ENCODE measurements around the gene ESR2. TPM values are rescaled to one million over a fixed set of nuclear protein-coding genes. Genes with fewer than 3 reads are reported as not detected.

Gene ESR2
- total and polyA plus RNA-seq, 2 experiments from 2014 or later = 0.50 to 0.86 TPM

GRCh38 chr14:64202716-64203115 lies 91.5 kb downstream of the ESR2 start:
- Histone ChIP-seq H3K9me3 (ENCODE audit: low read depth) (no peaks in the 10 kb centered on the region), H3K27ac (no peak overlapping the region), H3K4me1 (ENCODE audit: low read depth) (peaks cover 38% of the 10 kb centered on the region), H3K4me3 (no peak overlapping the region), H3K36me3 (no peaks in the 10 kb centered on the region), H3K27me3 (no peaks in the 10 kb centered on the region)
- TF ChIP-seq, protein P1, sequence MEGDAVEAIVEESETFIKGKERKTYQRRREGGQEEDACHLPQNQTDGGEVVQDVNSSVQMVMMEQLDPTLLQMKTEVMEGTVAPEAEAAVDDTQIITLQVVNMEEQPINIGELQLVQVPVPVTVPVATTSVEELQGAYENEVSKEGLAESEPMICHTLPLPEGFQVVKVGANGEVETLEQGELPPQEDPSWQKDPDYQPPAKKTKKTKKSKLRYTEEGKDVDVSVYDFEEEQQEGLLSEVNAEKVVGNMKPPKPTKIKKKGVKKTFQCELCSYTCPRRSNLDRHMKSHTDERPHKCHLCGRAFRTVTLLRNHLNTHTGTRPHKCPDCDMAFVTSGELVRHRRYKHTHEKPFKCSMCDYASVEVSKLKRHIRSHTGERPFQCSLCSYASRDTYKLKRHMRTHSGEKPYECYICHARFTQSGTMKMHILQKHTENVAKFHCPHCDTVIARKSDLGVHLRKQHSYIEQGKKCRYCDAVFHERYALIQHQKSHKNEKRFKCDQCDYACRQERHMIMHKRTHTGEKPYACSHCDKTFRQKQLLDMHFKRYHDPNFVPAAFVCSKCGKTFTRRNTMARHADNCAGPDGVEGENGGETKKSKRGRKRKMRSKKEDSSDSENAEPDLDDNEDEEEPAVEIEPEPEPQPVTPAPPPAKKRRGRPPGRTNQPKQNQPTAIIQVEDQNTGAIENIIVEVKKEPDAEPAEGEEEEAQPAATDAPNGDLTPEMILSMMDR (IDR thresholded peaks at IDR 0.05; ENCODE audit: low read depth, low read length) = no peak
- DNase-seq (ENCODE audit: low read depth in 1 of 2, low spot score in 1 of 2) = no peak

DNA sequence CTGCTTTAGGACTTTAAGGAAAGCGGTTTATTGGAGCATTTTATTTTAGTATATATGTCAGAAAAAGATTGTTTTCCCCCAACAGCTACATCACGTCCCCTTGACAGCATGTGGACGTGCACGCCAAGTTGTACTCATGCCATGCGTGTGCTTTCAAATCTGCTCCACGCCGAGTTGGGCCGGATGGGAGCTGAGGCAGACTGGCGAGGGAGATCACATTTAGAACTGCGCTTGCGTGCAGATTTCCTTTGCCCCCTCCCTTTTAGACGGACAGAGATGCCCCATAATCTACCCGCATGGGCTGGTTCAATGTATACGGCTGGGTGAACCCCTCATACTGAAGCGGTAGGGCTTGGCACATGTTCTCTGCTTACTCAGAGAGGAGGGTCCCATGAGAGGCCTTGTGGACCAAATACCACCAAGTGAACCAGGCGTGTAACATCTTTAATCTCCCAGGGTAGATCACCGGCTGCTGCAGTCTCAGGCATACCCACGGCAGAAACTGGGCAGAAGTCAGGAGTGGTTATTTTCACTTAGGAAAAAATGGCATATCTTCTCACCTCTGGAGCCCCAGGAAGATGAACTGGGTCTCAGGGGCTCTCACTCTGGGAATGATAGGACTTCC lies 92.1 kb downstream of the ESR2 start:
- no peak for DNase-seq (ENCODE audit: low read depth in 1 of 2, low spot score in 1 of 2)
- Histone ChIP-seq H3K36me3 (no peaks in the 10 kb centered on the region), H3K4me1 (ENCODE audit: low read depth) (peaks cover 43% of the 10 kb centered on the region), H3K27me3 (no peaks in the 10 kb centered on the region), H3K27ac (no peak overlapping the region), H3K4me3 (no peak overlapping the region), H3K9me3 (ENCODE audit: low read depth) (no peaks in the 10 kb centered on the region)
- TF ChIP-seq, protein P1 (IDR thresholded peaks at IDR 0.05; ENCODE audit: low read depth, low read length) = no peak

DNA sequence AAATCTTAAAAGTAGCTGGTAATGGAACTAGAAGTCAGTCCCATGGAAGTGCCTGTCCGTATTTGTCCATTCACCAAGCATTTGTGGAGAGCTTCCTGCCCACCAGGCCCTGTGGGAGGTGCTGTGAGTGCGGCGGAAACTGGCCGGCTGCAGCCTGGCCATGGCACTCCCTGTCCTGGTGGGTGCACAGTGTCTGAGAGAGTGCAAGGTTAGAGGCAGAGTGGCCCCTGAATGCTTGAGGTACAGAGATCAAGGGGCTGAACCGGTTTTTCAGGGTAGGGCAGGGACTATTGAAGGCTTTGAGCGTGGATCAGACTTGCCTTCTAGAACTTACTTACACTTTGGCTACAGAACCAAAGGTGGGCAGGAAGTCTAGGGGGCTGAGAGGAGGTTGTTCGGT lies 92.9 kb downstream of the ESR2 start:
- TF ChIP-seq, protein P1 (IDR thresholded peaks at IDR 0.05; ENCODE audit: low read depth, low read length) = no peak
- Histone ChIP-seq H3K36me3 (no peaks in the 10 kb centered on the region), H3K4me1 (ENCODE audit: low read depth) (peaks cover 47% of the 10 kb centered on the region), H3K27me3 (no peaks in the 10 kb centered on the region), H3K4me3 (no peak overlapping the region), H3K9me3 (ENCODE audit: low read depth) (no peaks in the 10 kb centered on the region), H3K27ac (peak overlapping the region; percentile 83)
- DNase-seq (ENCODE audit: low read depth in 1 of 2, low spot score in 1 of 2) = no peak

- Histone ChIP-seq H3K9me3 (ENCODE audit: low read depth) (no peaks in the 10 kb centered on the region), H3K36me3 (no peaks in the 10 kb centered on the region), H3K4me1 (ENCODE audit: low read depth) (peaks cover 50% of the 10 kb centered on the region), H3K27ac (peak overlapping the region; percentile 83), H3K4me3 (no peak overlapping the region), H3K27me3 (no peaks in the 10 kb centered on the region)
- TF ChIP-seq, protein P1 (IDR thresholded peaks at IDR 0.05; ENCODE audit: low read depth, low read length) = no peak
- peak in 1 of 2 donors; percentile 64 for DNase-seq (ENCODE audit: low read depth in 1 of 2, low spot score in 1 of 2)
Measured at GRCh38 chr14:64200170-64200569, 94.0 kb downstream of the ESR2 start.

DNA sequence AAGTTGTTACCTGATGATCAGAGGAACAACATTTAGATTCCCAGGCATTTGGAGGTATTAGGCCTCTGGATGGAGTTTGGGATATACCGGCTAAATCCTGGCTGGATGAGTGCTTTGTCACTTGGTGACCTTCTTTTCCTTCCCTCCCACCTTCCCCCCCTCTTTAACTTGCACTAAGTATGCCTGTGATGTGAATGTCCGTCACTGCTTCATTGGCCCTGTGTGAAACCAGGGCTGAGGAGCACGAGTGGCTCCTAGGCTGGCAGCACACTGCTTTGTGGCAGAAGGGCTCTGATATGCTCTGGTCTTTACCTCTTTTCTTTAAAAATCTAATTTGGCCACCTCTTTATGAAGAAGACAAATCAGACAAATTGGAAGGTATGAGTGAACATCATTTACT lies 95.7 kb downstream of the ESR2 start:
- peak overlapping the region; percentile 76 for H3K27ac ChIP-seq
- TF ChIP-seq, protein P1 (IDR thresholded peaks at IDR 0.05; ENCODE audit: low read depth, low read length) = no peak
- H3K27me3 ChIP-seq = no peaks in the 10 kb centered on the region
- H3K36me3 ChIP-seq = no peaks in the 10 kb centered on the region
- DNase-seq (ENCODE audit: low read depth in 1 of 2, low spot score in 1 of 2) = no peak
- peaks cover 47% of the 10 kb centered on the region for H3K4me1 ChIP-seq (ENCODE audit: low read depth)
- H3K4me3 ChIP-seq = no peak overlapping the region
- no peaks in the 10 kb centered on the region for H3K9me3 ChIP-seq (ENCODE audit: low read depth)

Data from cardiac muscle cell (in vitro differentiated cells and primary cell).